ENCODE results near the gene RARB.

The RARB gene

DNA sequence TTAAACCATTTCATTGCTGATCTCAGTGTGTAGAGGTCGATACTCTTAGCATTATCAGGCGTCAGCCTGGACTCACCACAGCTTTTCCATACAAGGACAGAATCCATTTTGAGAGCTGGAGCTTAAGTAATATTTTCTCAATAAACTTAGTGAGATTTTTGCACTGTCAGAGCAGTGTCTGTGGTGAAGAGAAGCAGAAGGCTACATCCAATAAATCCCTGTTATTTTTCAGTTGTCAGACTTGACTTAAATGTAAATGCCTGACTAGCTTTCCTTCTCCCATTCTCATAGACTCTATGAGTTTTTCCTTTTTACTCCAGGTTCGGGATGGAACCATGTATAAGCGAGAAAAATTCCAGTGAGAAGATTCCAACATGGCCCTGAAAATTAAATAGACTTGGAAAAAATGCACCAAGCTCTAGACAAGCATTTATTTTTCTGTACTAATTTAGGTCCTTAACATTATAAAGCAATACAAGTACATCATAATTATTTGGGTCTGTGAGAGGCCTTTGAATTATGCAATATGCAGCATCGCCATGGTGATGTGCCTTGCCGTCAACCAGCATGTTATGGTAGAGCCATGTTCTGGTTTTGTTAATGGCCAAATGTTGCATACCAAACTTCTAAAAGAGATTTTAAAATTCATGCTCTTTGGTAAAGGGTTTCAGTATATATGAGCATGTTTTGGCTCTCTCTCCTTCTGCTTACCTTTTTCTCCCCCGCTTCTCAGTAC, 62.0 kb downstream of the RARB start:
- TF ChIP-seq, protein P1, sequence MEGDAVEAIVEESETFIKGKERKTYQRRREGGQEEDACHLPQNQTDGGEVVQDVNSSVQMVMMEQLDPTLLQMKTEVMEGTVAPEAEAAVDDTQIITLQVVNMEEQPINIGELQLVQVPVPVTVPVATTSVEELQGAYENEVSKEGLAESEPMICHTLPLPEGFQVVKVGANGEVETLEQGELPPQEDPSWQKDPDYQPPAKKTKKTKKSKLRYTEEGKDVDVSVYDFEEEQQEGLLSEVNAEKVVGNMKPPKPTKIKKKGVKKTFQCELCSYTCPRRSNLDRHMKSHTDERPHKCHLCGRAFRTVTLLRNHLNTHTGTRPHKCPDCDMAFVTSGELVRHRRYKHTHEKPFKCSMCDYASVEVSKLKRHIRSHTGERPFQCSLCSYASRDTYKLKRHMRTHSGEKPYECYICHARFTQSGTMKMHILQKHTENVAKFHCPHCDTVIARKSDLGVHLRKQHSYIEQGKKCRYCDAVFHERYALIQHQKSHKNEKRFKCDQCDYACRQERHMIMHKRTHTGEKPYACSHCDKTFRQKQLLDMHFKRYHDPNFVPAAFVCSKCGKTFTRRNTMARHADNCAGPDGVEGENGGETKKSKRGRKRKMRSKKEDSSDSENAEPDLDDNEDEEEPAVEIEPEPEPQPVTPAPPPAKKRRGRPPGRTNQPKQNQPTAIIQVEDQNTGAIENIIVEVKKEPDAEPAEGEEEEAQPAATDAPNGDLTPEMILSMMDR (IDR thresholded peaks at IDR 0.05; ENCODE audit: borderline replicate concordance, insufficient read depth, low read depth, low read length): no peak
- no peak overlapping the region for H3K4me3 ChIP-seq (ENCODE audit: low read depth, low read length)

GRCh38 chr3:25493246-25493645, 65.2 kb downstream of the RARB start:
- no peak overlapping the region for H3K4me3 ChIP-seq (ENCODE audit: low read depth, low read length)
- TF ChIP-seq, protein P1 (IDR thresholded peaks at IDR 0.05; ENCODE audit: borderline replicate concordance, insufficient read depth, low read depth, low read length): no peak

GRCh38 chr3:25493786-25494185, 65.7 kb downstream of the RARB start:
- no peak overlapping the region for H3K4me3 ChIP-seq (ENCODE audit: low read depth, low read length)
- TF ChIP-seq, protein P1 (IDR thresholded peaks at IDR 0.05; ENCODE audit: borderline replicate concordance, insufficient read depth, low read depth, low read length): no peak

- no peak overlapping the region for H3K4me3 ChIP-seq (ENCODE audit: low read depth, low read length)
- TF ChIP-seq, protein P1 (IDR thresholded peaks at IDR 0.05; ENCODE audit: borderline replicate concordance, insufficient read depth, low read depth, low read length): no peak
These were observed 67.2 kb downstream of the RARB start for GRCh38 chr3:25495304-25495703.

DNA sequence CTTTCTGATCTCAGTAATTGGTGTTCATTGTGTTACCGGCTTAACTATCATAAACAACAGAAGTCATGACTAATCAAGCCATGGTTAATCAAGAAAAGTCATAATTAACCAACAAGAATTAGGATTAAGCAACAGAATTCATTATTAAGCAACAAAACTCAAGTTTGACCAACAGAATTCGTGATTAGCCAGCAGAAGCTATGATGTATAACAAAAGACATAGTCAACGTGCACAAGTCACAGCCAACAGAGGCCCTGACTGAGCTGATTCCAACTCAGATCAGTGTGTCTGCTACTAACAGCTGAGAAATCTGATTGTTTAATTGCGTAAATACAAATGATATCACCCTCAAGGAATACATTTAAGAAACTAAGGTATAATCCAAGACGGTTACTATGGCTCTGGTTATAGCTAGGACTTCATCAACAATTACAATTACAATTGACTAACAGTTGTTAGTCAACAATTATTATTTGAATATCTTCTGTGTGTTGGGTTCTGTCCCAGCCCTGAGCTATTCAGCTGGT, 67.7 kb downstream of the RARB start:
- H3K4me3 ChIP-seq (ENCODE audit: low read depth, low read length): no peak overlapping the region
- TF ChIP-seq, protein P1 (IDR thresholded peaks at IDR 0.05; ENCODE audit: borderline replicate concordance, insufficient read depth, low read depth, low read length): no peak

DNA sequence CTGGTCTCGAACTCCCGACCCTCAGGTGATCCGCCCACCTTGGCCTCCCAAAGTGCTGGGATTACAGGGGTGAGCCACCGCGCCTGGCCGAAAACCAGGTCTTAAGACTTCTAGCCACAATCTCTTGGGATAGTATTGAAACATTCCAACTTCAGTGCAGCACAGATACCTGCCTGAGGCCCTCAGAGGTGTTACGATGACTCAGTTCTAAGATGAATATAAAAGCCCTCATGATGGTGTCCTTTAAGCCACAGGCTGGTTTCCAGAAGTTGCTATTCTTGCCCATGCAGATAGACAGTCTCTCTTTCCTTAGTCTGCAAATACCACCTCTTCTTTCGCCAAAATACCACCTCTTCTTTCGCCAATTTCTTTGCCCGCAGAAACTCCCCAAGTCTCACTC, 69.0 kb downstream of the RARB start:
- no peak overlapping the region for H3K4me3 ChIP-seq (ENCODE audit: low read depth, low read length)
- TF ChIP-seq, protein P1 (IDR thresholded peaks at IDR 0.05; ENCODE audit: borderline replicate concordance, insufficient read depth, low read depth, low read length): no peak

GRCh38 chr3:25500706-25501210, 72.7 kb downstream of the RARB start:
- TF ChIP-seq, protein P1 (IDR thresholded peaks at IDR 0.05; ENCODE audit: borderline replicate concordance, insufficient read depth, low read depth, low read length): no peak
- H3K4me3 ChIP-seq (ENCODE audit: low read depth, low read length): no peak overlapping the region

All from GM12875 (cell line).